ENCODE data around the gene GIPC3. TPM values are rescaled to one million over a fixed set of nuclear protein-coding genes. Genes with fewer than 3 reads are reported as not detected.
A peak's percentile ranks its signal among the peaks of the same experiment; 100 is the strongest.

GIPC3 gene
- total RNA-seq, 4 donors from 2014 or later: 0.78 to 2.2 (median 0.97) TPM

DNA sequence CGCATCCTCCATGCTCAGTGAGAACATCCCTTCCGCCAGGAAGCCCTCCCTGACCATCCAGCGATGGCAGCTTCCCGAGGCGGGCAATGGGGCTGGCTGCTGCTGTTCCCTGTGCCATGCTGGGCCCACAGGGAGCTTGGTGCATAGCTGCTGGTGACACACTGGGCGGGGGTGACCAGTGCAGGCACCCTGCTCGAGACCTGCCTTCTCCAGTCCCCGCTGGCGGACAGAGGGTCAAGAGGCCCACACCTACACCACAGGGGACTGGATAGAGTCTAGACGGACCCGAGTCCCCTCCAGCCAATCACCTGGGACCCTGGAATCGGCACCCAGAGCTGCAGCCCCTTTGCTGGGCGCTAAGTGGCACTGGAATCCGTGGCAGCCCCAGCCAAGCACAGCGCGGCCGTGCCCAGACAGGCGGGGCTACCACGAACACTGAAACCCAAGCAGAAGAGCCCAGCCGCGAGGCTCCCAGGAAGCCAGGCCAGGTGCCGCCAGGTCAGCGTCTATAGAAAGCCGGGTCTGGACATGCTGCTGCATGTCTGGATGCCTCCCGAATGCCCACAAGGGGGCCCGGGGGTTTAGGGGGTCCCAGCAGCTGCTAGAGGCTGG is 30.4 kb downstream of the GIPC3 start:
- H3K36me3 ChIP-seq: peaks cover 18 to 20% of the 10 kb centered on the region in 2 donors
- DNase-seq: no peak
- intact Hi-C loops (cut with DNase I): no loop called here
- no peaks in the 10 kb centered on the region for H3K9me3 ChIP-seq
- no peaks in the 10 kb centered on the region for H3K4me1 ChIP-seq
- H3K27ac ChIP-seq: no peak overlapping the region
- TF ChIP-seq, protein P1, sequence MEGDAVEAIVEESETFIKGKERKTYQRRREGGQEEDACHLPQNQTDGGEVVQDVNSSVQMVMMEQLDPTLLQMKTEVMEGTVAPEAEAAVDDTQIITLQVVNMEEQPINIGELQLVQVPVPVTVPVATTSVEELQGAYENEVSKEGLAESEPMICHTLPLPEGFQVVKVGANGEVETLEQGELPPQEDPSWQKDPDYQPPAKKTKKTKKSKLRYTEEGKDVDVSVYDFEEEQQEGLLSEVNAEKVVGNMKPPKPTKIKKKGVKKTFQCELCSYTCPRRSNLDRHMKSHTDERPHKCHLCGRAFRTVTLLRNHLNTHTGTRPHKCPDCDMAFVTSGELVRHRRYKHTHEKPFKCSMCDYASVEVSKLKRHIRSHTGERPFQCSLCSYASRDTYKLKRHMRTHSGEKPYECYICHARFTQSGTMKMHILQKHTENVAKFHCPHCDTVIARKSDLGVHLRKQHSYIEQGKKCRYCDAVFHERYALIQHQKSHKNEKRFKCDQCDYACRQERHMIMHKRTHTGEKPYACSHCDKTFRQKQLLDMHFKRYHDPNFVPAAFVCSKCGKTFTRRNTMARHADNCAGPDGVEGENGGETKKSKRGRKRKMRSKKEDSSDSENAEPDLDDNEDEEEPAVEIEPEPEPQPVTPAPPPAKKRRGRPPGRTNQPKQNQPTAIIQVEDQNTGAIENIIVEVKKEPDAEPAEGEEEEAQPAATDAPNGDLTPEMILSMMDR (IDR thresholded peaks at IDR 0.05): no peak
- no peak for TF ChIP-seq POLR2A (IDR thresholded peaks at IDR 0.05)
- no peaks in the 10 kb centered on the region for H3K27me3 ChIP-seq
- WGBS, 2 donors: 93% methylated on average over 21 to 22 of the region's 26 CpGs
- H3K4me3 ChIP-seq (replicated peaks in 1 of 3): no peak overlapping the region

DNA sequence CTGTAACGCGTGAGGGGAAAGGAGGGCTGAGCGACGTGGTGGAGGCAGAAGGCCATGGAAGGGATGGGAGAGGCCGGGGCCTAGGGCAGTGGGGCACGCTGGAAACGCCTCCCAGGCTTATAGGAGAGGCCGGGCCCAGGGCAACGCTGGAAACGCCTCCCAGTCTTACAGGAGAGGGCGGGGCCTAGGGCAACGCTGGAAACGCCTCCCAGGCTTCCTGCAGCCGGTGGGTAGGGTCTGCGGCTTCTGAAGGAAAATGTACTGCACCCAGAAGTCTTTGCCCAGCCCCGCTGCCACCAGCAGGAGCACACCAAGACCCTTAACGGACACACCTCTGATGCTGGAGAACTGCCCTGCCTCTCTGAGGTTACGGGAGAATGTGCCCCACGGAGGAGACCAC is 32.2 kb downstream of the GIPC3 start:
- no peaks in the 10 kb centered on the region for H3K27me3 ChIP-seq
- H3K36me3 ChIP-seq: peaks cover 6 to 15% of the 10 kb centered on the region in 2 donors
- H3K9me3 ChIP-seq: no peaks in the 10 kb centered on the region
- peak overlapping the region in 1 of 3 donors; percentile 36 for H3K27ac ChIP-seq
- no peak for DNase-seq
- H3K4me3 ChIP-seq (replicated peaks in 1 of 3): no peak overlapping the region
- intact Hi-C loops (cut with DNase I): no loop called here
- WGBS, 2 donors: 71 to 75% methylated on average over 15 to 16 of the region's 19 CpGs
- no peaks in the 10 kb centered on the region for H3K4me1 ChIP-seq
- TF ChIP-seq, protein P1 (IDR thresholded peaks at IDR 0.05): no peak
- no peak for TF ChIP-seq POLR2A (IDR thresholded peaks at IDR 0.05)

DNA sequence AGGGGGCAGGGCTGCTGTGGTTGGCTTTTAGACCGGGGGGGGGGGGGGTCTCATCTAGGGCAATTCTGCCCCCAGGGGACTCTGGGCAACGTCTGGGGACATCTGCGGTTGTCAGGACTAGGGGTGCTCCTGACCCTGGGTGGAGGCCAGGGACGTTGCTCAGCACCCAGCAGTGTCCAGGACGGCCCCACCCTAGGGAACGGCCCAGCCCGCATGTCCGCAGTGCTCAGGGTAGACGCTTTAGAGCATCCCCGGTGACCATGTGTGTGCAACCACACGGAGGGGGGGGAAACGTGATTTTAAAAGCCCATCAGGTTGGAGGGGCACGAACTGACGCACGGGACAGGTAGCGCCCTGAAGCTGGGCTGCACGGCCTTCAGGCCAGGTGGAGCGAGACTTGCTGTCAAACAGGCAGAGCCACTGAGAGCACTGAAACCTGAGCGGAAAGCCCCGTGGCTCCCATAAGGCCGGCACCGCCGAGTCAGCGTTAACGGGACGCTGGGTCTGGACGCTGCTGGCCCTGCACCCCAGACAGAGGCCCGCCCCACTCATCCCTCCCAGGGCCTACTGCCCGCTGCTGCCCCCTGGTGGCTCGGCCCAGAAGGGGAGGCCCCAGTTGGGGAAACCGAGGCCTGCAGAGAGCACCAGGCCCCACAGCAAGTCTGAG is 33.0 kb downstream of the GIPC3 start:
- Histone ChIP-seq H3K27ac (no peak overlapping the region), H3K4me3 (replicated peaks in 1 of 3) (no peak overlapping the region), H3K36me3 (peaks cover 0 to 9% of the 10 kb centered on the region in 2 donors), H3K9me3 (no peaks in the 10 kb centered on the region), H3K4me1 (no peaks in the 10 kb centered on the region), H3K27me3 (no peaks in the 10 kb centered on the region)
- intact Hi-C loops (cut with DNase I): loop anchor here (2.0 kb wide), 1 partner anchor 73 kb away; no protein-coding TSS in a partner anchor
- WGBS, 2 donors: 48 to 73% methylated on average over 5 to 22 of the region's 31 CpGs
- TF ChIP-seq, protein P1 (IDR thresholded peaks at IDR 0.05): peak; percentile 58 to 90 (median 70)
- TF ChIP-seq POLR2A (IDR thresholded peaks at IDR 0.05): no peak
- peak; percentile 39 to 40 for DNase-seq

DNA sequence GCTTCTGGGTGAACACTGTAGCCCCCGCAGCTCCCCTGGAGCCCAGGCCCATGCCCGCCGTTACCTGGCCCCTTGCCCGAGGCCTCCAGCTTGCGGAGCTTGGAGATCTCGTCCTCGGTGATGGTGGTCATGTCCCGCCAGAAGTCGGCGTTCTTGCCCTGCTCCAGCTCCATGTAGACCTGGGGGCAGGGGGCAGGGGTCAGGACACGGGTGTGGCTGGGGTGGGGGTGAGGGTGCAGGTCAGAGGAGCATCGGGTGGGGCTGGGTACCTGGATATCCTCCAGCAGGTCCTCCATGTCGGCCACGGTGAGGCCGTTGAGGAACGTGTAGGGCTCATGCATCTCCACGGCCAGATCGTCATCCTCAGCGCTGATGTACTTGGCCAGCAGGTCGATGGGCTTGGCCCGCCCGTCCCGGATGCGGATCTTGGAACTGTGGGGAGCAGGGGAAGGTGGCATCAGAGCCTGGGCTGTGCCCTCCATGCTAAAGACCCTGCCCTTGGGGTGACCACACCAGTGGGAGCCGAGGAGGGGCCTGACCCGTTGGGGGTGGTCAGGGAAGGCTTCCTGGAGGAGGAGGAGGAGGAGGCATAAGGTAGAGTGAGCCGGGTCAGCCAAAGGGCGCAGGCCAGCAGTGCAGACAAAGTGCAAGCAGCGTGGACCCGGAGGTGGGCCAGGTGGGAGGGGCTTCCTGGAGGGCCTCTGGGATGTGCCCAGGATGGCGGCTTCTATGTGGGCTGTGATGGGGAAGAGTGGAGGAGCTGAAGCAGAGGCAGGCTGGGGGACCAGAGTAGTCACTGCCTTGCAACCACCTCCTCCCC is 33.7 kb downstream of the GIPC3 start:
- TF ChIP-seq, protein P1 (IDR thresholded peaks at IDR 0.05): no peak
- no peak for TF ChIP-seq POLR2A (IDR thresholded peaks at IDR 0.05)
- H3K4me3 ChIP-seq (replicated peaks in 1 of 3): no peak overlapping the region
- no peaks in the 10 kb centered on the region for H3K4me1 ChIP-seq
- no peak for DNase-seq
- no peaks in the 10 kb centered on the region for H3K27me3 ChIP-seq
- no peaks in the 10 kb centered on the region for H3K9me3 ChIP-seq
- H3K36me3 ChIP-seq: peaks cover 0 to 9% of the 10 kb centered on the region in 2 donors
- no peak overlapping the region for H3K27ac ChIP-seq
- intact Hi-C loops (cut with DNase I): loop anchor here (2.0 kb wide), 1 partner anchor 74 kb away; no protein-coding TSS in a partner anchor
- WGBS, 2 donors: 91 to 93% methylated on average over 18 to 19 of the region's 31 CpGs

Measured in thyroid gland (tissue), 4 donors.